Neuron (in vitro differentiated cells): ENCODE measurements around the gene RAB14.

Experiments
- H2AFZ ChIP-seq: one replicate; pipeline ENCODE4 v1.6.1; 2013; ENCODE audit warnings: low read depth, mild to moderate bottlenecking, inconsistent platforms, low read length, moderate library complexity
- H3K27me3 ChIP-seq: one replicate; pipeline ENCODE4 v1.6.1; 2013; ENCODE audit warnings: low read length; ENCODE audit not compliant: insufficient read depth
- H3K36me3 ChIP-seq: one replicate; pipeline ENCODE4 v1.6.1; 2013; ENCODE audit warnings: low read length; ENCODE audit not compliant: insufficient read depth
- H3K4me1 ChIP-seq: one replicate; pipeline ENCODE4 v1.6.1; 2013; ENCODE audit warnings: low read length; ENCODE audit not compliant: insufficient read depth
- H3K4me3 ChIP-seq: 2 replicates; pipeline ENCODE4 v1.5.1; 2013; ENCODE audit warnings: mild to moderate bottlenecking, low read length, moderate library complexity
- H3K9me3 ChIP-seq: one replicate; pipeline ENCODE4 v1.6.1; 2013; ENCODE audit warnings: low read length

Gene RAB14

GRCh38 chr9:121201738-121202533, at the start of gene RAB14:
Gene RAB14 (minus strand): TSS chr9:121201869. CDS start chr9:121193412, 8,457 bp downstream.
- Histone ChIP-seq H3K27me3 (no peaks in the 10 kb centered on the region), H3K9me3 (no peaks in the 10 kb centered on the region), H3K4me3 (peak within 1 kb of the TSS; percentile 76)

GRCh38 chr9:121249563-121249962, 47.9 kb upstream of the RAB14 start:
- Histone ChIP-seq H2AFZ (no peak overlapping the region), H3K4me1 (peaks cover 5% of the 10 kb centered on the region), H3K27me3 (no peaks in the 10 kb centered on the region), H3K4me3 (no peak overlapping the region), H3K36me3 (no peaks in the 10 kb centered on the region), H3K9me3 (no peaks in the 10 kb centered on the region)

More at GRCh38 chr9:121201738-121202533, at the start of gene RAB14:
- H2AFZ ChIP-seq, result peak within 1 kb of the TSS; percentile 53
- H3K4me1 ChIP-seq, result peaks cover 32% of the 10 kb centered on the region
- no peaks in the 10 kb centered on the region for H3K36me3 ChIP-seq

- no peak overlapping the region for H3K4me3 ChIP-seq
Measured at GRCh38 chr9:121246821-121247561, 45.3 kb upstream of the RAB14 start.

GRCh38 chr9:121242959-121243346, 41.3 kb upstream of the RAB14 start:
- H2AFZ ChIP-seq, result no peak overlapping the region
- no peaks in the 10 kb centered on the region for H3K4me1 ChIP-seq
- no peaks in the 10 kb centered on the region for H3K27me3 ChIP-seq
- H3K9me3 ChIP-seq, result no peaks in the 10 kb centered on the region
- no peak overlapping the region for H3K4me3 ChIP-seq
- no peaks in the 10 kb centered on the region for H3K36me3 ChIP-seq

More at GRCh38 chr9:121246821-121247561, 45.3 kb upstream of the RAB14 start:
- Histone ChIP-seq H2AFZ (no peak overlapping the region), H3K36me3 (no peaks in the 10 kb centered on the region), H3K4me1 (no peaks in the 10 kb centered on the region), H3K27me3 (no peaks in the 10 kb centered on the region), H3K9me3 (no peaks in the 10 kb centered on the region)

- Histone ChIP-seq H3K9me3 (no peaks in the 10 kb centered on the region), H3K4me3 (no peak overlapping the region), H3K36me3 (no peaks in the 10 kb centered on the region), H3K4me1 (no peaks in the 10 kb centered on the region), H3K27me3 (no peaks in the 10 kb centered on the region), H2AFZ (no peak overlapping the region)
Measured at GRCh38 chr9:121242219-121242958, 40.7 kb upstream of the RAB14 start.

- no peaks in the 10 kb centered on the region for H3K4me1 ChIP-seq
- H3K36me3 ChIP-seq, result no peaks in the 10 kb centered on the region
- H3K4me3 ChIP-seq, result no peak overlapping the region
- no peaks in the 10 kb centered on the region for H3K9me3 ChIP-seq
- H2AFZ ChIP-seq, result no peak overlapping the region
- H3K27me3 ChIP-seq, result no peaks in the 10 kb centered on the region
Measured at GRCh38 chr9:121240472-121241135, 38.9 kb upstream of the RAB14 start.

- Histone ChIP-seq H3K9me3 (no peaks in the 10 kb centered on the region), H3K4me3 (no peak overlapping the region)
Measured at GRCh38 chr9:121239851-121240250, 38.2 kb upstream of the RAB14 start.

GRCh38 chr9:121239071-121239470, 37.4 kb upstream of the RAB14 start:
- Histone ChIP-seq H2AFZ (no peak overlapping the region), H3K9me3 (no peaks in the 10 kb centered on the region), H3K27me3 (no peaks in the 10 kb centered on the region), H3K36me3 (no peaks in the 10 kb centered on the region), H3K4me1 (peaks cover 4% of the 10 kb centered on the region), H3K4me3 (no peak overlapping the region)

More at GRCh38 chr9:121239851-121240250, 38.2 kb upstream of the RAB14 start:
- Histone ChIP-seq H2AFZ (no peak overlapping the region), H3K36me3 (no peaks in the 10 kb centered on the region), H3K4me1 (no peaks in the 10 kb centered on the region), H3K27me3 (no peaks in the 10 kb centered on the region)

GRCh38 chr9:121237916-121238315, 36.2 kb upstream of the RAB14 start:
- no peaks in the 10 kb centered on the region for H3K27me3 ChIP-seq
- H3K4me1 ChIP-seq, result peaks cover 11% of the 10 kb centered on the region
- no peaks in the 10 kb centered on the region for H3K36me3 ChIP-seq
- H2AFZ ChIP-seq, result no peak overlapping the region
- H3K4me3 ChIP-seq, result no peak overlapping the region
- H3K9me3 ChIP-seq, result no peaks in the 10 kb centered on the region

GRCh38 chr9:121235512-121235911, 33.8 kb upstream of the RAB14 start:
- H3K27me3 ChIP-seq, result no peaks in the 10 kb centered on the region
- H3K4me3 ChIP-seq, result no peak overlapping the region
- H3K36me3 ChIP-seq, result no peaks in the 10 kb centered on the region
- no peak overlapping the region for H2AFZ ChIP-seq
- H3K9me3 ChIP-seq, result no peaks in the 10 kb centered on the region
- peaks cover 11% of the 10 kb centered on the region for H3K4me1 ChIP-seq

GRCh38 chr9:121234832-121235161, 33.1 kb upstream of the RAB14 start:
- no peaks in the 10 kb centered on the region for H3K27me3 ChIP-seq
- no peak overlapping the region for H3K4me3 ChIP-seq
- no peak overlapping the region for H2AFZ ChIP-seq
- no peaks in the 10 kb centered on the region for H3K9me3 ChIP-seq
- H3K4me1 ChIP-seq, result peaks cover 11% of the 10 kb centered on the region
- no peaks in the 10 kb centered on the region for H3K36me3 ChIP-seq

GRCh38 chr9:121233906-121234831, 32.5 kb upstream of the RAB14 start:
- no peak overlapping the region for H3K4me3 ChIP-seq
- H3K27me3 ChIP-seq, result no peaks in the 10 kb centered on the region
- H3K36me3 ChIP-seq, result no peaks in the 10 kb centered on the region
- no peaks in the 10 kb centered on the region for H3K9me3 ChIP-seq
- no peak overlapping the region for H2AFZ ChIP-seq
- H3K4me1 ChIP-seq, result peaks cover 11% of the 10 kb centered on the region
